CD14-positive monocyte (primary cell): Measurements from ENCODE around the gene ZBTB7A. TPM values are rescaled to one million over a fixed set of nuclear protein-coding genes. Genes with fewer than 3 reads are reported as not detected.

ENCODE experiments used
- DNase-seq, 3 donors: peaks; one replicate each; pipeline ENCODE4 v3.0.0-alpha.2; 2011 to 2022
- H2AFZ ChIP-seq: 2 replicates; pipeline ENCODE4 v1.6.0; 2012; ENCODE audit warnings: mild to moderate bottlenecking, low read depth, low read length, inconsistent platforms; ENCODE audit not compliant: insufficient read depth, poor library complexity, severe bottlenecking
- H3K27ac ChIP-seq, 2 donors: 1 replicate in 1 of 2; 2 replicates in 1 of 2; pipeline ENCODE4 v1.5.1; 2012 to 2013; ENCODE audit warnings: low read length in 2 of 2, control low read depth in 1 of 2, inconsistent platforms in 1 of 2, low read depth in 1 of 2, mild to moderate bottlenecking in 1 of 2
- H3K27me3 ChIP-seq, 2 donors: one replicate each; pipeline versions ENCODE4 v1.6.0 to v1.6.1; 2011 to 2013; ENCODE audit warnings: low read length in 2 of 2; ENCODE audit not compliant: control insufficient read depth in 2 of 2, insufficient read depth in 2 of 2
- H3K36me3 ChIP-seq, 2 donors: replicated peaks in 1 of 2; 1 replicate in 1 of 2; 2 replicates in 1 of 2; pipeline versions ENCODE4 v1.5.1 to v1.6.1; 2012 to 2013; ENCODE audit warnings: low read length in 2 of 2, control low read depth in 1 of 2, inconsistent platforms in 1 of 2, mild to moderate bottlenecking in 1 of 2; ENCODE audit not compliant: insufficient read depth in 2 of 2, control insufficient read depth in 1 of 2
- H3K4me1 ChIP-seq, 2 donors: 1 replicate in 1 of 2; 2 replicates in 1 of 2; pipeline versions ENCODE4 v1.5.1 to v1.6.1; 2012 to 2013; ENCODE audit warnings: low read length in 2 of 2, control low read depth in 1 of 2, inconsistent platforms in 1 of 2, mild to moderate bottlenecking in 1 of 2, moderate library complexity in 1 of 2; ENCODE audit not compliant: insufficient read depth in 2 of 2, control insufficient read depth in 1 of 2
- H3K4me2 ChIP-seq: replicated peaks from 2 replicates; pipeline ENCODE3; 2012; ENCODE audit warnings: low read length, moderate library complexity, mild to moderate bottlenecking; ENCODE audit not compliant: poor library complexity, severe bottlenecking; ENCODE audit errors: extremely low read depth
- H3K4me3 ChIP-seq, 3 experiments: fragments of 200-600 bp in 1 of 3; sonication (generic) in 1 of 3; replicated peaks in 1 of 3; 1 replicate in 2 of 3; 2 replicates in 1 of 3; pipeline ENCODE4 v1.5.1; 2011 to 2013; ENCODE audit warnings: low read length in 3 of 3, mild to moderate bottlenecking in 3 of 3, control low read depth in 2 of 3, low read depth in 2 of 3, inconsistent platforms in 1 of 3, moderate library complexity in 1 of 3
- H3K79me2 ChIP-seq: 2 replicates; pipeline ENCODE4 v1.6.0; 2012; ENCODE audit warnings: mild to moderate bottlenecking, control low read depth, inconsistent platforms, low read length, moderate library complexity; ENCODE audit not compliant: insufficient read depth
- H3K9ac ChIP-seq: 2 replicates; pipeline ENCODE4 v1.6.0; 2017; ENCODE audit warnings: low read length, mild to moderate bottlenecking; ENCODE audit not compliant: insufficient read depth, poor library complexity, severe bottlenecking
- H3K9me3 ChIP-seq, 2 donors: replicated peaks in 1 of 2; 1 replicate in 1 of 2; 2 replicates in 1 of 2; pipeline versions ENCODE4 v1.5.1 to v1.6.1; 2012 to 2013; ENCODE audit warnings: low read length in 2 of 2, control low read depth in 1 of 2; ENCODE audit not compliant: control insufficient read depth in 1 of 2, insufficient read depth in 1 of 2
- H4K20me1 ChIP-seq: 2 replicates; pipeline ENCODE4 v1.6.0; 2012; ENCODE audit warnings: mild to moderate bottlenecking, low read length, control low read depth, moderate library complexity; ENCODE audit not compliant: insufficient read depth
- H3K27ac Mint-ChIP-seq, 7 donors: one replicate each; pipeline ENCODE4 v1.8.0; 2020; ENCODE audit warnings: mild to moderate bottlenecking in 7 of 7, mixed read lengths in 7 of 7, moderate library complexity in 6 of 7, inconsistent platforms in 2 of 7
- H3K27me3 Mint-ChIP-seq, 3 donors: one replicate each; pipeline ENCODE4 v1.8.0; 2021 to 2022; ENCODE audit warnings: low read depth in 3 of 3, mild to moderate bottlenecking in 3 of 3, mixed read lengths in 3 of 3, moderate library complexity in 3 of 3, inconsistent platforms in 1 of 3
- H3K36me3 Mint-ChIP-seq, 2 donors: one replicate each; pipeline ENCODE4 v1.8.0; 2020; ENCODE audit warnings: mixed read lengths in 2 of 2, inconsistent platforms in 1 of 2, mild to moderate bottlenecking in 1 of 2
- H3K4me1 Mint-ChIP-seq: one replicate; pipeline ENCODE4 v1.8.0; 2020; ENCODE audit warnings: mild to moderate bottlenecking, mixed read lengths
- H3K4me3 Mint-ChIP-seq, 2 donors: one replicate each; pipeline ENCODE4 v1.8.0; 2020; ENCODE audit warnings: mild to moderate bottlenecking in 2 of 2, mixed read lengths in 2 of 2, moderate library complexity in 1 of 2
- H3K9me3 Mint-ChIP-seq, 7 donors: one replicate each; pipeline ENCODE4 v1.8.0; 2020 to 2022; ENCODE audit warnings: mixed read lengths in 7 of 7, mild to moderate bottlenecking in 6 of 7, moderate library complexity in 6 of 7, inconsistent platforms in 2 of 7
- WGBS: methylation state at CpG from one replicate; pipeline ENCODE4 v1.1.5; 2013; ENCODE audit warnings: missing lambda C conversion rate; ENCODE audit not compliant: insufficient coverage; 5-methylcytosine and 5-hydroxymethylcytosine counted together
- intact Hi-C, 2 donors: fragments of 100-400 bp; cut with micrococcal nuclease; formaldehyde crosslinking; loops; one replicate each; pipeline versions ENCODE4 v1.15.0 to v1.15.1; 2023
- polyA plus RNA-seq, 3 donors: library from polyadenylated mRNA; depleted of rRNA in 1 of 3; unstranded in 2 of 3; stranded (reverse) in 1 of 3; fragments of 300-500 nt in 2 of 3; fragments of >200 nt in 1 of 3; fragmentation: Illumina TruSeq in 2 of 3; gene quantifications; 1 replicate in 2 of 3; 2 replicates in 1 of 3; pipeline ENCODE4 v1.2.3, GENCODE V29; 2012 to 2021
- TF ChIP-seq, protein P1 (sequence below): fragments of 200-600 bp; IDR thresholded peaks from one replicate; pipeline ENCODE4 v1.8.0; 2022; ENCODE audit warnings: antibody characterized with exemption, mild to moderate bottlenecking

Gene ZBTB7A
- polyA plus RNA-seq, 3 donors = 18.0 to 31.5 (median 20.2) TPM

DNA sequence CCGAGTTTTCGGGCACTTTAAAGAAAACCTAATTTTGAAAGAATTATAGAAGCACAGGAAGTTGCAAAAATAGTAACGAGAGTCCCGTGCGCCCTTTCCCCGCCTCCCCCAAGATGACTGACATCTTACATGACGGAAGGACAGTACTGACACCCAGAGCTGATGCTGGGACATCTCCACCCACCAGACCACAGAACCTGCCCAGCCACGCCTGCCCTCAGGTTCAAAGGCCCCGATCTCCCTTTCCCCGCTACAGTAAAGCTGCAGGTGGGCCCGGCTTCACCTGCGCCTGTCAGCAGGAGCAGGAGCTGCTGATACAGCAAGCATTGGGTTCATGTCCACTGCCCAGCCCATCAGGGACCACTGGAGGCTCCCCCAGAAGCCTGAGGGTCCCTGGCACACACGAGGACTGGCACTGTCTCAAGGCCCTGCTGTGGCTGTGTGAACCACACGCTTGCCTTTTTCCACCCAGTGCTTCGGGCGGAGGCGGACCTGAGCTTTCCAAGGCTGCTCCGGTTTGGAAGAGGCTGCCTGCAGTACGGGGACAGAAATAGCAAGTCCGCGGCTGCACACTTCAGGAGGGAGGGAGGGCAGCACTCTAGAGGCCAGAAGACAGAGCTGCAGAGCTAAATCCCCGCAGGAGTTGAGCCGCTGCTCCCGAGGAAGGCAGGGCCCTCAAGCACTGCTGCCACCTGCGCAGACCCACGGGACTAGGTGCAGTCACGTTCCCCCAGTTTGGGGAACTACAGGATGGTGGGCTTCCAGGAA is 48.5 kb upstream of the ZBTB7A start:
- Mint-ChIP-seq H3K9me3 (peaks cover 0 to 2% (median 0%) of the 10 kb centered on the region in 7 donors), H3K27me3 (no peaks in the 10 kb centered on the region), H3K36me3 (peaks cover 56 to 80% of the 10 kb centered on the region in 2 donors), H3K4me1 (peaks cover 17% of the 10 kb centered on the region), H3K27ac (peak overlapping the region in 6 of 7 donors; percentile 38 to 88 (median 74)), H3K4me3 (peak overlapping the region in 1 of 2 donors; percentile 82)
- DNase-seq = peak; percentile 43 to 55 (median 49)
- H3K36me3 ChIP-seq = peaks cover 54 to 85% of the 10 kb centered on the region in 2 donors
- peak overlapping the region; percentile 46 for H3K9ac ChIP-seq
- H3K9me3 ChIP-seq = no peaks in the 10 kb centered on the region
- H3K4me2 ChIP-seq = peak overlapping the region; percentile 25
- no peak overlapping the region for H2AFZ ChIP-seq
- intact Hi-C loops = loop anchor here in 1 of 2 donors (5.0 kb wide), 1 partner anchor 48 kb away; the partner anchor contains the start of gene ZBTB7A
- 50% methylated on average over 22 of the region's 27 CpGs for WGBS
- TF ChIP-seq, protein P1, sequence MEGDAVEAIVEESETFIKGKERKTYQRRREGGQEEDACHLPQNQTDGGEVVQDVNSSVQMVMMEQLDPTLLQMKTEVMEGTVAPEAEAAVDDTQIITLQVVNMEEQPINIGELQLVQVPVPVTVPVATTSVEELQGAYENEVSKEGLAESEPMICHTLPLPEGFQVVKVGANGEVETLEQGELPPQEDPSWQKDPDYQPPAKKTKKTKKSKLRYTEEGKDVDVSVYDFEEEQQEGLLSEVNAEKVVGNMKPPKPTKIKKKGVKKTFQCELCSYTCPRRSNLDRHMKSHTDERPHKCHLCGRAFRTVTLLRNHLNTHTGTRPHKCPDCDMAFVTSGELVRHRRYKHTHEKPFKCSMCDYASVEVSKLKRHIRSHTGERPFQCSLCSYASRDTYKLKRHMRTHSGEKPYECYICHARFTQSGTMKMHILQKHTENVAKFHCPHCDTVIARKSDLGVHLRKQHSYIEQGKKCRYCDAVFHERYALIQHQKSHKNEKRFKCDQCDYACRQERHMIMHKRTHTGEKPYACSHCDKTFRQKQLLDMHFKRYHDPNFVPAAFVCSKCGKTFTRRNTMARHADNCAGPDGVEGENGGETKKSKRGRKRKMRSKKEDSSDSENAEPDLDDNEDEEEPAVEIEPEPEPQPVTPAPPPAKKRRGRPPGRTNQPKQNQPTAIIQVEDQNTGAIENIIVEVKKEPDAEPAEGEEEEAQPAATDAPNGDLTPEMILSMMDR = no peak
- H4K20me1 ChIP-seq = peaks cover 37% of the 10 kb centered on the region
- H3K4me1 ChIP-seq = peaks cover 10 to 16% of the 10 kb centered on the region in 2 donors
- H3K4me3 ChIP-seq = no peak overlapping the region
- peaks cover 48% of the 10 kb centered on the region for H3K79me2 ChIP-seq
- H3K27me3 ChIP-seq = no peaks in the 10 kb centered on the region
- H3K27ac ChIP-seq = peak overlapping the region; percentile 54 to 78

DNA sequence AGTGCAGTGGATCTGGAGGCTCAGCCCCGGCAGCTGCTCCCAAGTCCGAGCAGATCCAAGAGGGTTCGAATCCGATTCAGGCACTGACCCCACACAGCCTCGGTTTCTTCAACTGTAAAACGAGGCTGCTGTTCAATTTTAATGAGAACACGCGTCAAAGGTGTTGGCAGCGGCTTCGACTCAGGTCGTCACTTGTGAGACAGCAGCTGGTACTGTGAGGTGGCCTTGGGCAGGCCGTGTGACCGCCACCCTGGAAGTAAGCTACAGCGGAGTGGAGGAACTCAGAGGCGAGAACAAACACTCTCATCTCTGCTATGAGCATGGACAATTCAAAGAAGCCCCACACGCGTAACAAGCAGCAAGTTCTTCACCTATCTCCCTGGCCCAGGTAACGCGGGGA is 47.5 kb upstream of the ZBTB7A start:
- TF ChIP-seq, protein P1 = no peak
- Histone ChIP-seq H3K4me3 (no peak overlapping the region), H3K4me2 (no peak overlapping the region), H3K79me2 (peaks cover 38% of the 10 kb centered on the region), H3K27me3 (no peaks in the 10 kb centered on the region), H3K27ac (peak overlapping the region; percentile 51 to 54), H3K9ac (no peak overlapping the region), H3K4me1 (peaks cover 17 to 22% of the 10 kb centered on the region in 2 donors), H4K20me1 (peaks cover 26% of the 10 kb centered on the region), H3K9me3 (no peaks in the 10 kb centered on the region), H3K36me3 (peaks cover 54 to 78% of the 10 kb centered on the region in 2 donors), H2AFZ (no peak overlapping the region)
- Mint-ChIP-seq H3K36me3 (peaks cover 60 to 82% of the 10 kb centered on the region in 2 donors), H3K27me3 (no peaks in the 10 kb centered on the region), H3K4me3 (no peak overlapping the region), H3K9me3 (peaks cover 0 to 2% (median 0%) of the 10 kb centered on the region in 7 donors), H3K4me1 (peaks cover 24% of the 10 kb centered on the region), H3K27ac (peak overlapping the region in 6 of 7 donors; percentile 61 to 83 (median 67))
- intact Hi-C loops = no loop called here
- WGBS = 96% methylated on average over 19 of the region's 19 CpGs
- no peak for DNase-seq
